CD14-positive monocyte (primary cell): ENCODE measurements around the gene DEK. TPM values are rescaled to one million over a fixed set of nuclear protein-coding genes. Genes with fewer than 3 reads are reported as not detected.
A peak's percentile ranks its signal among the peaks of the same experiment; 100 is the strongest.

ENCODE experiments used
- DNase-seq, 3 donors: peaks; one replicate each; pipeline ENCODE4 v3.0.0-alpha.2; 2011 to 2022
- H2AFZ ChIP-seq: 2 replicates; pipeline ENCODE4 v1.6.0; 2012; ENCODE audit warnings: mild to moderate bottlenecking, low read depth, low read length, inconsistent platforms; ENCODE audit not compliant: insufficient read depth, poor library complexity, severe bottlenecking
- H3K27ac ChIP-seq, 2 donors: 1 replicate in 1 of 2; 2 replicates in 1 of 2; pipeline ENCODE4 v1.5.1; 2012 to 2013; ENCODE audit warnings: low read length in 2 of 2, control low read depth in 1 of 2, inconsistent platforms in 1 of 2, low read depth in 1 of 2, mild to moderate bottlenecking in 1 of 2
- H3K27me3 ChIP-seq, 2 donors: one replicate each; pipeline versions ENCODE4 v1.6.0 to v1.6.1; 2011 to 2013; ENCODE audit warnings: low read length in 2 of 2; ENCODE audit not compliant: control insufficient read depth in 2 of 2, insufficient read depth in 2 of 2
- H3K36me3 ChIP-seq, 2 donors: replicated peaks in 1 of 2; 1 replicate in 1 of 2; 2 replicates in 1 of 2; pipeline versions ENCODE4 v1.5.1 to v1.6.1; 2012 to 2013; ENCODE audit warnings: low read length in 2 of 2, control low read depth in 1 of 2, inconsistent platforms in 1 of 2, mild to moderate bottlenecking in 1 of 2; ENCODE audit not compliant: insufficient read depth in 2 of 2, control insufficient read depth in 1 of 2
- H3K4me1 ChIP-seq, 2 donors: 1 replicate in 1 of 2; 2 replicates in 1 of 2; pipeline versions ENCODE4 v1.5.1 to v1.6.1; 2012 to 2013; ENCODE audit warnings: low read length in 2 of 2, control low read depth in 1 of 2, inconsistent platforms in 1 of 2, mild to moderate bottlenecking in 1 of 2, moderate library complexity in 1 of 2; ENCODE audit not compliant: insufficient read depth in 2 of 2, control insufficient read depth in 1 of 2
- H3K4me2 ChIP-seq: replicated peaks from 2 replicates; pipeline ENCODE3; 2012; ENCODE audit warnings: low read length, moderate library complexity, mild to moderate bottlenecking; ENCODE audit not compliant: poor library complexity, severe bottlenecking; ENCODE audit errors: extremely low read depth
- H3K4me3 ChIP-seq, 3 experiments: fragments of 200-600 bp in 1 of 3; sonication (generic) in 1 of 3; replicated peaks in 1 of 3; 1 replicate in 2 of 3; 2 replicates in 1 of 3; pipeline ENCODE4 v1.5.1; 2011 to 2013; ENCODE audit warnings: low read length in 3 of 3, mild to moderate bottlenecking in 3 of 3, control low read depth in 2 of 3, low read depth in 2 of 3, inconsistent platforms in 1 of 3, moderate library complexity in 1 of 3
- H3K79me2 ChIP-seq: 2 replicates; pipeline ENCODE4 v1.6.0; 2012; ENCODE audit warnings: mild to moderate bottlenecking, control low read depth, inconsistent platforms, low read length, moderate library complexity; ENCODE audit not compliant: insufficient read depth
- H3K9ac ChIP-seq: 2 replicates; pipeline ENCODE4 v1.6.0; 2017; ENCODE audit warnings: low read length, mild to moderate bottlenecking; ENCODE audit not compliant: insufficient read depth, poor library complexity, severe bottlenecking
- H3K9me3 ChIP-seq, 2 donors: replicated peaks in 1 of 2; 1 replicate in 1 of 2; 2 replicates in 1 of 2; pipeline versions ENCODE4 v1.5.1 to v1.6.1; 2012 to 2013; ENCODE audit warnings: low read length in 2 of 2, control low read depth in 1 of 2; ENCODE audit not compliant: control insufficient read depth in 1 of 2, insufficient read depth in 1 of 2
- H4K20me1 ChIP-seq: 2 replicates; pipeline ENCODE4 v1.6.0; 2012; ENCODE audit warnings: mild to moderate bottlenecking, low read length, control low read depth, moderate library complexity; ENCODE audit not compliant: insufficient read depth
- H3K27ac Mint-ChIP-seq, 7 donors: one replicate each; pipeline ENCODE4 v1.8.0; 2020; ENCODE audit warnings: mild to moderate bottlenecking in 7 of 7, mixed read lengths in 7 of 7, moderate library complexity in 6 of 7, inconsistent platforms in 2 of 7
- H3K27me3 Mint-ChIP-seq, 3 donors: one replicate each; pipeline ENCODE4 v1.8.0; 2021 to 2022; ENCODE audit warnings: low read depth in 3 of 3, mild to moderate bottlenecking in 3 of 3, mixed read lengths in 3 of 3, moderate library complexity in 3 of 3, inconsistent platforms in 1 of 3
- H3K36me3 Mint-ChIP-seq, 2 donors: one replicate each; pipeline ENCODE4 v1.8.0; 2020; ENCODE audit warnings: mixed read lengths in 2 of 2, inconsistent platforms in 1 of 2, mild to moderate bottlenecking in 1 of 2
- H3K4me1 Mint-ChIP-seq: one replicate; pipeline ENCODE4 v1.8.0; 2020; ENCODE audit warnings: mild to moderate bottlenecking, mixed read lengths
- H3K4me3 Mint-ChIP-seq, 2 donors: one replicate each; pipeline ENCODE4 v1.8.0; 2020; ENCODE audit warnings: mild to moderate bottlenecking in 2 of 2, mixed read lengths in 2 of 2, moderate library complexity in 1 of 2
- H3K9me3 Mint-ChIP-seq, 7 donors: one replicate each; pipeline ENCODE4 v1.8.0; 2020 to 2022; ENCODE audit warnings: mixed read lengths in 7 of 7, mild to moderate bottlenecking in 6 of 7, moderate library complexity in 6 of 7, inconsistent platforms in 2 of 7
- CTCF ChIP-seq: fragments of 200-600 bp; IDR thresholded peaks from one replicate; pipeline ENCODE4 v1.8.0; 2022; ENCODE audit warnings: antibody characterized with exemption, mild to moderate bottlenecking
- WGBS: methylation state at CpG from one replicate; pipeline ENCODE4 v1.1.5; 2013; ENCODE audit warnings: missing lambda C conversion rate; ENCODE audit not compliant: insufficient coverage; 5-methylcytosine and 5-hydroxymethylcytosine counted together
- intact Hi-C, 2 donors: fragments of 100-400 bp; cut with micrococcal nuclease; formaldehyde crosslinking; loops; one replicate each; pipeline versions ENCODE4 v1.15.0 to v1.15.1; 2023
- polyA plus RNA-seq, 3 donors: library from polyadenylated mRNA; depleted of rRNA in 1 of 3; unstranded in 2 of 3; stranded (reverse) in 1 of 3; fragments of 300-500 nt in 2 of 3; fragments of >200 nt in 1 of 3; fragmentation: Illumina TruSeq in 2 of 3; gene quantifications; 1 replicate in 2 of 3; 2 replicates in 1 of 3; pipeline ENCODE4 v1.2.3, GENCODE V29; 2012 to 2021

Gene DEK
- polyA plus RNA-seq, 3 donors: 32.3 to 63.9 (median 56.5) TPM

- Mint-ChIP-seq H3K4me1 (peaks cover 27% of the 10 kb centered on the region), H3K36me3 (peaks cover 79 to 95% of the 10 kb centered on the region in 2 donors), H3K9me3 (peaks cover 0 to 3% (median 0%) of the 10 kb centered on the region in 7 donors), H3K4me3 (no peak overlapping the region), H3K27ac (no peak overlapping the region), H3K27me3 (no peaks in the 10 kb centered on the region)
- Histone ChIP-seq H2AFZ (no peak overlapping the region), H3K4me3 (no peak overlapping the region), H3K4me1 (peaks cover 20 to 25% of the 10 kb centered on the region in 2 donors), H3K9ac (no peak overlapping the region), H4K20me1 (peaks cover 29% of the 10 kb centered on the region), H3K36me3 (peaks cover 79 to 90% of the 10 kb centered on the region in 2 donors), H3K9me3 (no peaks in the 10 kb centered on the region), H3K27ac (no peak overlapping the region), H3K79me2 (no peaks in the 10 kb centered on the region), H3K27me3 (no peaks in the 10 kb centered on the region), H3K4me2 (no peak overlapping the region)
- no peak for TF ChIP-seq CTCF
- DNase-seq: no peak
- intact Hi-C loops: no loop called here
- WGBS: no CpG with 5 or more reads among the region's 9 CpGs
Measured at GRCh38 chr6:18213439-18213838, 50.9 kb downstream of the DEK start.

GRCh38 chr6:18212231-18212630 lies 52.1 kb downstream of the DEK start:
- H4K20me1 ChIP-seq: peaks cover 24% of the 10 kb centered on the region
- peak overlapping the region in 1 of 2 donors; percentile 6 for H3K4me3 Mint-ChIP-seq

More at GRCh38 chr6:18212231-18212630, 52.1 kb downstream of the DEK start:
- Histone ChIP-seq H3K27ac (no peak overlapping the region), H3K79me2 (no peaks in the 10 kb centered on the region), H3K27me3 (no peaks in the 10 kb centered on the region), H3K9me3 (no peaks in the 10 kb centered on the region), H3K4me1 (peaks cover 20 to 25% of the 10 kb centered on the region in 2 donors), H3K9ac (no peak overlapping the region), H3K36me3 (peaks cover 79 to 89% of the 10 kb centered on the region in 2 donors), H2AFZ (no peak overlapping the region), H3K4me2 (no peak overlapping the region), H3K4me3 (no peak overlapping the region)
- WGBS: 86% methylated on average over 2 of the region's 4 CpGs
- H3K36me3 Mint-ChIP-seq: peaks cover 79 to 95% of the 10 kb centered on the region in 2 donors
- no peak for TF ChIP-seq CTCF
- no peak for DNase-seq
- peak overlapping the region in 1 of 7 donors; percentile 40 for H3K27ac Mint-ChIP-seq
- no peaks in the 10 kb centered on the region for H3K27me3 Mint-ChIP-seq
- intact Hi-C loops: no loop called here
- peaks cover 27% of the 10 kb centered on the region for H3K4me1 Mint-ChIP-seq
- H3K9me3 Mint-ChIP-seq: peaks cover 0 to 2% (median 0%) of the 10 kb centered on the region in 7 donors
